GM21367 (cell line): ENCODE measurements around the gene LRRC63.
"Not testable (repeated sequence)": the region's sequence is repeated elsewhere in the genome, so short reads cannot be mapped to it uniquely, and the experiment has no call there.

Source experiments
- ATAC-seq: cut with Tn5 transposase; IDR thresholded peaks from one replicate; pipeline ENCODE4 v1.9.1; 2021; ENCODE audit not compliant: unreplicated experiment

Gene LRRC63

GRCh38 chr13:46181377-46181839 lies 30.3 kb upstream of the LRRC63 start:
- ATAC-seq, result no peak

GRCh38 chr13:46181840-46182490 lies 29.8 kb upstream of the LRRC63 start, which contains the start of gene LCP1:
TSS of gene LCP1 (minus strand) at chr13:46182177. CDS start at chr13:46159662, 22,515 bp downstream.
- ATAC-seq, result peak; percentile 60

- ATAC-seq, result peak; percentile 8
These were observed 29.2 kb upstream of the LRRC63 start for GRCh38 chr13:46182491-46182877.

- no peak for ATAC-seq
These were observed 28.4 kb upstream of the LRRC63 start for GRCh38 chr13:46183018-46183946.

GRCh38 chr13:46184277-46184699 lies 27.4 kb upstream of the LRRC63 start:
- peak; percentile 32 for ATAC-seq

GRCh38 chr13:46185634-46186033 lies 26.1 kb upstream of the LRRC63 start:
- no peak for ATAC-seq

- ATAC-seq, result no peak
These were observed 19.3 kb upstream of the LRRC63 start for GRCh38 chr13:46192412-46192811.

GRCh38 chr13:46195016-46195415 lies 16.7 kb upstream of the LRRC63 start:
- no peak for ATAC-seq

GRCh38 chr13:46197299-46198048 lies 14.3 kb upstream of the LRRC63 start:
- ATAC-seq, result no peak

- no peak for ATAC-seq
These were observed 13.0 kb upstream of the LRRC63 start for GRCh38 chr13:46198696-46199193.

GRCh38 chr13:46202188-46202795 lies 9.4 kb upstream of the LRRC63 start:
- peak; percentile 38 for ATAC-seq

GRCh38 chr13:46202966-46203365 lies 8.8 kb upstream of the LRRC63 start:
- no peak for ATAC-seq

GRCh38 chr13:46206143-46206542 lies 5.6 kb upstream of the LRRC63 start:
- ATAC-seq, result no peak

GRCh38 chr13:46207828-46208227 lies 3.9 kb upstream of the LRRC63 start:
- ATAC-seq, result no peak

- ATAC-seq, result no peak
These were observed 1.2 kb upstream of the LRRC63 start for GRCh38 chr13:46210362-46211083.

GRCh38 chr13:46211116-46211482 lies 629 bp upstream of the LRRC63 start:
- no peak for ATAC-seq

GRCh38 chr13:46213242-46213641 lies 1.5 kb downstream of the LRRC63 start:
- no peak for ATAC-seq

- not testable (repeated sequence) for ATAC-seq
These were observed 3.0 kb downstream of the LRRC63 start for GRCh38 chr13:46214741-46215140.

- not testable (repeated sequence) for ATAC-seq
These were observed 8.5 kb downstream of the LRRC63 start for GRCh38 chr13:46220234-46220633.

GRCh38 chr13:46229251-46229650 lies 17.5 kb downstream of the LRRC63 start:
- ATAC-seq, result no peak
